ENCODE measurements around the gene LARGE1.

The LARGE1 gene

GRCh38 chr22:33940741-33941140 lies 20.5 kb upstream of the LARGE1 start:
- no peak overlapping the region for H3K27ac ChIP-seq
- TF ChIP-seq CTCF (IDR thresholded peaks at IDR 0.05) (no peak), ZFX (IDR thresholded peaks at IDR 0.05; ENCODE audit: borderline replicate concordance) (no peak)

DNA sequence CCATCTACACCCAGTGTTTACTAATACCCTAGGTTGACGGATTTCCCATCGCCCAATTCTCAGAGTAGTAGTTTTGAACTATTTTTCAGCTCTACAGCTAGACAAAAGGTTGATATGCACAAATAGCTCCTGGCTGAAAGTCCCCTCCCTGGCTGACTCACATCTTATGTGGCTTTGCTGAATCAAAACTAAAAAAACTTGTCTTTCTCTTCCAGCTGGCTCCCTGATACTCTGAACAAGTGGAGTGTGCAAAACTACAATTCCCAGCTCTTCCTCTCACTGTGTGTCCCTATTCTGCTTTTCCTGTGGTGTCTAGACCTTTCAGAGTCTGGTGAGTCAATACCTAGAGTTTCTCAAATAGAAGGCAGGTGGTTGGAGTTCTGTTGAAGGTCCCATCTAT lies 12.7 kb upstream of the LARGE1 start:
- TF ChIP-seq CTCF (IDR thresholded peaks at IDR 0.05) (no peak), ZFX (IDR thresholded peaks at IDR 0.05; ENCODE audit: borderline replicate concordance) (no peak)

DNA sequence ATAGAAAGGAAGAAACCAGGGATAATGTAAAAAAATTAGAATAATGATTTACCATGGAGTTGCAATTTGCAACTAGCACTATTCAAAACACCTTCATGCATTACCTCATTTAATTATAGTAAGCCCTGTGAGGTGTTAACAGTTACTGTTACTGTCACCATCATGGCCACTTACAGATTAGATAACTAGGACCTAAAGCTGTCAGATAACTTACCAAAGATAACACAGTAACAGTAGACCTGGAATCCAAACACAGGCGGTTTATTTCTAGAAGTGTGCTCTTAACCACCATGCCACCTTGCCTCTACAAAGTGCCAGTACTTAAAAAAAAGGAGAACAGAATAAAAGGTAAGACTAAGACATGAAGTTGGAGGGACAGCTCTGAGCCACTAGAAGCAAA lies 11.1 kb upstream of the LARGE1 start:
- no peak for TF ChIP-seq ZFX (IDR thresholded peaks at IDR 0.05; ENCODE audit: borderline replicate concordance)
- no peak for TF ChIP-seq CTCF (IDR thresholded peaks at IDR 0.05)
- no peak overlapping the region for H3K27ac ChIP-seq

More for the DNA sequence above, 12.7 kb upstream of the LARGE1 start:
- no peak overlapping the region for H3K27ac ChIP-seq

- no peak overlapping the region for H3K27ac ChIP-seq
- TF ChIP-seq CTCF (IDR thresholded peaks at IDR 0.05) (no peak), ZFX (IDR thresholded peaks at IDR 0.05; ENCODE audit: borderline replicate concordance) (no peak)
These were observed 7.5 kb upstream of the LARGE1 start for GRCh38 chr22:33927752-33928151.

DNA sequence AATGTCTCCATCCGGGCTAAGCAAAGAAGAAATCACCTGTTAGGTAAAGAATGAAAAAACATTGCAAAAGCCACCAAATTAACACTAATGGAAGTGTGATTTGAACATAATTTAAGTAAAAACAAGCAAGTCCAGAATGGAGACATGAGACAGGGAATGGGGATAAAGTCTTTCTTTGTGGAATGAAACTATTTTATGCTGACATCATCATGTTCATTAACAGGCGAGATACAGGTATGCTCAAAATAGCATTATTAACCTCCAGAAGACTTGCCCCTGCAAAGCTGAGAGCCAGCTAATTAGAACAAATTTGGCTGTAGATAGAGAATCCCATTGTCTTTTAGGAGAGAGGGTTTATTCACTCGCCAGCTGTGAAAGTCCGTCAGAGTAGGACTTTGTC lies 4.9 kb upstream of the LARGE1 start:
- H3K27ac ChIP-seq: no peak overlapping the region
- TF ChIP-seq CTCF (IDR thresholded peaks at IDR 0.05): no peak
- no peak for TF ChIP-seq ZFX (IDR thresholded peaks at IDR 0.05; ENCODE audit: borderline replicate concordance)

- no peak overlapping the region for H3K27ac ChIP-seq
- TF ChIP-seq CTCF (IDR thresholded peaks at IDR 0.05): peak; percentile 84
- TF ChIP-seq ZFX (IDR thresholded peaks at IDR 0.05; ENCODE audit: borderline replicate concordance): no peak
These were observed 3.5 kb upstream of the LARGE1 start for GRCh38 chr22:33923660-33924246.

DNA sequence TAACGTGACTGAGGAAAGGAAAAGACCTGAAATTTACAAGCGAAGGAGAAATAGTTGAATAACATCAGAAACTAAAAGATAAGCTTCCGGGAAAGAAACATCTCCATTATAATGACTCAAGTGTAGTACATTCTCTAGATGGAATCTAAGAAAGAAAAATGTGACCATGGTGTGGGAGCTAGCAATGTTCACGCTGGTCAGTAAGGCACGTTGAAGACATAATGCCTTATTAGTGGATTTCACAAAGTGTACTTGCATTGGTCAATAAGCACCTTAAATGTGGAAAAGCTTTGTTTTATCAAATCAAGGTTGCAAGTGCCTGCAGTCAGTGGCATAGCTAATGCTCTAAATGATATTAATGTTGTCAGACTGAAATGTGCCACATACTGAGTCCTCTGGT lies 2.8 kb upstream of the LARGE1 start:
- H3K27ac ChIP-seq: no peak overlapping the region

More for the DNA sequence above, 2.8 kb upstream of the LARGE1 start:
- TF ChIP-seq ZFX (IDR thresholded peaks at IDR 0.05; ENCODE audit: borderline replicate concordance): no peak
- no peak for TF ChIP-seq CTCF (IDR thresholded peaks at IDR 0.05)
